ENCODE results near the gene SPDYE16.
"Not testable (repeated sequence)": the region's sequence is repeated elsewhere in the genome, so short reads cannot be mapped to it uniquely, and the experiment has no call there.

DNA sequence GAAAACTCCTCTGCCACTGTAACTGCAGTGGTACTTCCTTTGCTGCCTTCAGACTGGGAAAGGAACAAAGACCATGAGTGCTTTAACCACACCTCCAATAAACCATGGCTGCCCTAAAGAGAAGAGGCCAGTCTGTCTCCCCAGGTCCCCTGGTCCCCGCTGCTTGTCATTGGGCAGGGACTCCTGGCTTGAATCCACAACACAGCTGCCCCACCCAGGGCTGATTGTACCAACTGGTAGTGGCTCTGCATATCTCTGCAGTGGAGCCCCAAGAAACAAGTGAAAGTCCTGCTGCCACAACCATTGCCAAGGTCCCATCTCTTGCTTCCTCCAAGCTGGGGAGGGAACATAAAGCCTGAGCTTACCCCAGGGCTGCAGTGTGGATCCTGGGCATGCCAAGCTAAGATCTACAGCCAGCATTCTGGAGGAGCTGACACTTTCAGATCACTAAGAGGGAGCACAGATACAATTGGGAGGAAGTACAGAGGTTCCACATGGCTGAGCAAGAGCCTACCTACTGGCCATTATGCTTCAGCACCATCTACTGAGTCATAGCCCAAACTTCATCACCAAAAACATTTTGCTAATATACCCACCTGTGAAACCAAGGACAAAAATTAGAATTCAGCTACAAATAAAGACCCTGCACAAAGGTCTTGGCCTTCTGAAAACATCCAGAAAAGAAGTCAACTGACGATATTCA lies 48.7 kb upstream of the SPDYE16 start:
- not testable (repeated sequence) for TF ChIP-seq EZH2 (IDR thresholded peaks at IDR 0.05; ENCODE audit: borderline replicate concordance, low read depth, low read length, poor library complexity, severe bottlenecking); CTCF (conservative IDR thresholded peaks at IDR 0.05; ENCODE audit: low read depth, low read length)
